ENCODE data around the gene HIC2.
"Not testable (repeated sequence)": the region's sequence is repeated elsewhere in the genome, so short reads cannot be mapped to it uniquely, and the experiment has no call there.

The HIC2 gene

GRCh38 chr22:21435998-21436810 lies 19.0 kb downstream of the HIC2 start:
- not testable (repeated sequence) for DNase-seq

GRCh38 chr22:21438013-21438412 lies 20.8 kb downstream of the HIC2 start:
- DNase-seq, result not testable (repeated sequence)

GRCh38 chr22:21440018-21440636 lies 23.0 kb downstream of the HIC2 start:
- DNase-seq, result not testable (repeated sequence)

GRCh38 chr22:21440676-21441075 lies 23.5 kb downstream of the HIC2 start:
- not testable (repeated sequence) for DNase-seq

GRCh38 chr22:21441170-21441569 lies 24.0 kb downstream of the HIC2 start:
- not testable (repeated sequence) for DNase-seq

- DNase-seq, result not testable (repeated sequence)
Measured at GRCh38 chr22:21442123-21442522, 25.0 kb downstream of the HIC2 start.

- not testable (repeated sequence) for DNase-seq
Measured at GRCh38 chr22:21442646-21443045, 25.5 kb downstream of the HIC2 start.

- no peak for DNase-seq
Measured at GRCh38 chr22:21443057-21443734, 26.0 kb downstream of the HIC2 start.

GRCh38 chr22:21443735-21444421 lies 26.7 kb downstream of the HIC2 start:
- no peak for DNase-seq

GRCh38 chr22:21444701-21445436 lies 27.7 kb downstream of the HIC2 start:
- no peak for DNase-seq

- DNase-seq, result no peak
Measured at GRCh38 chr22:21445437-21446127, 28.4 kb downstream of the HIC2 start.

- DNase-seq, result no peak
Measured at GRCh38 chr22:21446128-21446826, 29.1 kb downstream of the HIC2 start.

GRCh38 chr22:21446827-21447690 lies 29.9 kb downstream of the HIC2 start:
- DNase-seq, result no peak

- DNase-seq, result no peak
Measured at GRCh38 chr22:21447694-21448402, 30.7 kb downstream of the HIC2 start.

- no peak for DNase-seq
Measured at GRCh38 chr22:21448627-21449416, 31.7 kb downstream of the HIC2 start.

- DNase-seq, result no peak
Measured at GRCh38 chr22:21449531-21450319, 32.6 kb downstream of the HIC2 start.

GRCh38 chr22:21450320-21450831 lies 33.2 kb downstream of the HIC2 start:
- DNase-seq, result no peak
